DMS 273 treated with DMSO at 0.1 percent for 48 hours (cell line): ENCODE data around the gene SLC22A17.
A peak's percentile ranks its signal among the peaks of the same experiment; 100 is the strongest.
"Not testable (repeated sequence)": the region's sequence is repeated elsewhere in the genome, so short reads cannot be mapped to it uniquely, and the experiment has no call there.

Experiments
- DNase-seq: peaks from one replicate; lab custom pipeline; 2025; lab: John Stamatoyannopoulos, UW

Gene SLC22A17

DNA sequence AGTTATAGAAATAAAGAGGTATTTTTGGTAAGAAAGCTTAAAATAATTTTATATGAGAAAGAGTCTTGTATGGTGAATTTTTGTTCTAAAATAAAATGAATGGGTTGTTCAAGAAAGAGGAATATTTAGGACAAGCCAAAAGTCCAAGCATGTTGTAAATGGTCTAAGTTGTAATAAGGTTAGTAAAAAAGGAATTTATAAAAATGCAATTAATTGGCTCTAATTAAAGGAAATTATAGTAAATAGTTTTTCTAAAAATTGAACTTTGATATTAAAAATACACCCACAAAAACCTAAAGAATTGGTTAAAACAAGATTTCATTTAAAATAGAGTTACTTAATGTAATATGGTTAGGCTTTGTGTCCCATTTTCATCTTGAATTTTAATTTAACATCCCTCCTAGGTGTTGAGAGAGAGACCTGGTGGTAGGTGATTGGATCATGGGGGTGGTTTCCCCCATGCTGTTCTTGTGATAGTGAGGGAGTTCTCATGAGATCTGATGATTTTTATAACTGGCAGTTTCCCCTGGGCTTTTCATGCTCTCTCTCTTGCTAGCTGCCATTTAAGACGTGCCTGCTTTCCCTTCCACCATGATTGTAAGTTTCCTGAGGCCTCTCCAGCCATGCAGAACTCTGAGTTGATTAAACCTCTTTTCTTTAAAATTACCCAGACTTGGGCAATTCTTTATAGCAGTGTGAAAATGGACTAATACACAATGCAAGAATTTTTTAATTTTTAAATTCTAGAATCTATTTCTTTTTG is 13.0 kb downstream of the SLC22A17 start:
- DNase-seq = no peak

- DNase-seq = no peak
These were observed 17.1 kb downstream of the SLC22A17 start for GRCh38 chr14:23335623-23336022.

- DNase-seq = peak; percentile 56
These were observed 24.5 kb downstream of the SLC22A17 start for GRCh38 chr14:23327947-23328744.

DNA sequence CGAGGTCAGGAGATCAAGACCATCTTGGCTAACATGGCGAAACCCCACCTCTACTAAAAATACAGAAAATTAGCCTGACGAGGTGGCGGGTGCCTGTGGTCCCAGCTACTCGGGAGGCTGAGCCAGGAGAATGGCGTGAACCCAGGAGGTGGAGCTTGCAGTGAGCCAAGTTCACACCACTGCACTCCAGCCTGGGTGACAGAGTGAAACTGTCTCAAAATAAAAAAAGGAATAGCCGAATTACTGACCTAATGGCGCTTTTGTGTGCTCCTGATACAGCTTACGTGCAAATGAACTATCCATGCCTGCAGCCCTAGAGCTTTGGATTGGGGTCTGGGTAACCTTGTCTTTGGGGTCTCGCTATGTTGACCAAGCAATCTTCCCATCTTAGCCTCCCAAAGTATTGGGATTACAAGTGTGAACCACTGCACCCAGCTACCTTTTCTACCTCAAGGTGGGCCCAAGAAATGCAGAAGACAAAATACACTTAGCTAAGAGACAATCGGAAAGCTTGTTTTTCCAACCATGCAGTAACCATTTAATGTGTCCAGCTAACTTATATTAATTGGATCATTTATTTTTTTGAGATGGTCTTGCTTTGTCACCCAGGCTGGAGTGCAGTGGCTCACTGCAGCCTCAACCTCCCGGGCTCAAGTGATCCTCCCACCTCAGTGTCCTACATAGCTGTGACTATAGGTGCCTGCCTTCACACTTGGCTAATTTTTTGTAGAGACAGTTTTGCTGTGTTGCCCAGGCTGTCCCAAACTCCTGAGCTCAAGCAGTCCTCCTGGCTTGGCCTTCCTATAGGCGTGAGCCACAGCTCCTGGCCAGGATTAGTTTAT is 26.0 kb downstream of the SLC22A17 start:
- DNase-seq = no peak

GRCh38 chr14:23325746-23326145 is 26.9 kb downstream of the SLC22A17 start:
- DNase-seq = not testable (repeated sequence)

- DNase-seq = no peak
These were observed 27.7 kb downstream of the SLC22A17 start for GRCh38 chr14:23324993-23325392.

GRCh38 chr14:23324455-23324846 is 28.2 kb downstream of the SLC22A17 start:
- DNase-seq = no peak

DNA sequence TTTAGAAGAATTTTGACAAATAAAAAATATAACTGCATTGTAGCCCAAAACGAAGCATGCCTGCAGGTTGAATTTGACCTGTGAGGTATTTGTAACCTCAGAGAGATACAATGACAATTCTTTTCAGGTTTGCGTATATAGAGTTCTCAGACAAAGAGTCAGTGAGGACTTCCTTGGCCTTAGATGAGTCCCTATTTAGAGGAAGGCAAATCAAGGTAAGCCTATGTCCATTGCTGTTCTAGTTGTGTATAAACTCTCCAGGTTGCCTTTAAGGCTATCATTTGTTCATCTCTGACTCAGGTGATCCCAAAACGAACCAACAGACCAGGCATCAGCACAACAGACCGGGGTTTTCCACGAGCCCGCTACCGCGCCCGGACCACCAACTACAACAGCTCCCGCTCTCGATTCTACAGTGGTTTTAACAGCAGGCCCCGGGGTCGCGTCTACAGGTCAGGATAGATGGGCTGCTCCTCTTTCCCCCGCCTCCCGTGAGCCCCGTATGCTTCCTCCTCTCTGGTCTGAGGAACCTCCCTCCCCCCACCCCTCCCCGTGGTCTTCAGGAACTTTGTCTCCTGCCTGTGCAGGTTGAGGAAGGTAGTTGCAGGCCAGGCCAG is 28.7 kb downstream of the SLC22A17 start:
- no peak for DNase-seq

DNA sequence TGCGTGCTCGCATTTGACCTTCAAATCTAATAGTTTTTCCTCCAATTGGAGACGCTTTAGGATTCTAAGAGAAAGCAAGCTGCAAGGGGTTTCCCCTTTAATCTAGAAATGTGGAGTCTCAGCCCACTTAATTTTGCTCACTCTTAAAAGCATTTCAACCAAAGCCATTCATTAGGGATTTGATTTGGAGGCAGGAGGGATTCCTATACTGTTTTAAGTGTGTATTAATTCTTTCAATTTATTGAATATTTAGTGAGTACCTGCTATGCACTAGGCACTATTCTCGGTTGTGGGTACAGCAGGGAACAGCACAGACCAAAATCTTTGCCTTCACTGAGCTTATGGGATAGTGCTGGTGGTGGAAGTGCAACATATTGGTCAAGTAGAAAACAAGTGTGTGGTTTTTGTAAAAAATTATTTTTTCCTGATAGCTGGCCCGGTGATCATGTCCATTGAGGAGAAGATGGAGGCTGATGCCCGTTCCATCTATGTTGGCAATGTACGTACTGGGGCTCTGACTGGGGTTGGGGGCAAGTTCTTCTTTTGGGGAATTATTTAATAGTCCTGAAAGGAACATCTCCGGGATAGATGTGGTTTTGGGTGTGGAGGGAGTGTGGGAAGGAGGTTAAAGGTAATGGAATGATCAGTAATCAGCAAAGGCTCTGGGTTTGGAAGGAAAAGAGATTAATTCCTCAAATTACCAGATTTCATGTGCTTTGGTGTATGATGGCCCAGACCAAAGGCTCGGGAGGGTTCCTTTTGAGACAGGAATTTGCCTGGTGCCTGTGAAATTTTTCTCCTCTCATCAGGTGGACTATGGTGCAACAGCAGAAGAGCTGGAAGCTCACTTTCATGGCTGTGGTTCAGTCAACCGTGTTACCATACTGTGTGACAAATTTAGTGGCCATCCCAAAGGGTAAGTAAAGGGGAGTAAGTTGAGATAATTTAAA is 29.8 kb downstream of the SLC22A17 start:
- DNase-seq = no peak

- no peak for DNase-seq
These were observed 30.8 kb downstream of the SLC22A17 start for GRCh38 chr14:23321572-23322547.

- DNase-seq = peak; percentile 99
These were observed 31.8 kb downstream of the SLC22A17 start, which contains the start of gene PABPN1 for GRCh38 chr14:23320584-23321571. Gene PABPN1, plus strand, starts transcription at chr14:23321457. Its CDS starts 13 bp downstream, at chr14:23321470.

DNA sequence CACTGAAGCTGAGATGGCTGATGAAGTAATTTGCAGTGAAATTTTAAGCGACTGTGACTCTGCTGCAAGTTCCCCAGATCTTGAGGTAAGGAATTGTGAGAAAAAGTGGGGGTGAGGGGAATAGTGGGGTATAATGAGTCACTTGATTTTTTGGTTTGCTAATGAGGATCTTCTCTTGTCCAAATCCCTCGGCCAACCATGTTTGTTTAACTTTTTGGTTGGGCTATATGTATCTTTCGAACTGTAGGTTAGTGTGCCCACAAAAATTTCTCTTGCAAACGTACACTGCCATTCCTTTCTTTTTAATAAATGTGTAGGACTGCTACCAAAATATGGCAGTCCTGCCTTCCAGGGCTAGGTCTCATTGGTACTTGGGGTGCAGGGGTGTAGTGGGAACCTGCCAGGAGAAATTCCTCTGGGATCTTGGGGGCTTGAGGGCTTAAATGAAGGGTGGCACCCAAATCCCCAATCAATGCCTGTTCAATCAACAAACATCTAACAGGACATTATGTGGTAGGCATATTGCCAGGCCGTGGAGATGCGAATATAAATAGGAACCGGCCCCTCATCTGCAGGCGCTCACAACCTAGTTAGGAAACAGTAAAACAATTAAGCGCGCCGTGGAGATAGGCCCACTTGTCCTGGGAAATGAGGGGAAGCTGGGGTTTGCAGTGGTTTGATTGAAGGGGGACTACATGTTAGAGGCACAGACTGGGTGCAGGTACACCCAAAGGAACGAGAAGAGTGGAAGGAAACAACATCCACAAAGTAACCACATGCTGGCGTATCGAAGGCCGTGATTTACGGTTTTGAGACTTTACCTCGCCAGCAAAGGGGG is 32.7 kb downstream of the SLC22A17 start:
- DNase-seq = no peak

DNA sequence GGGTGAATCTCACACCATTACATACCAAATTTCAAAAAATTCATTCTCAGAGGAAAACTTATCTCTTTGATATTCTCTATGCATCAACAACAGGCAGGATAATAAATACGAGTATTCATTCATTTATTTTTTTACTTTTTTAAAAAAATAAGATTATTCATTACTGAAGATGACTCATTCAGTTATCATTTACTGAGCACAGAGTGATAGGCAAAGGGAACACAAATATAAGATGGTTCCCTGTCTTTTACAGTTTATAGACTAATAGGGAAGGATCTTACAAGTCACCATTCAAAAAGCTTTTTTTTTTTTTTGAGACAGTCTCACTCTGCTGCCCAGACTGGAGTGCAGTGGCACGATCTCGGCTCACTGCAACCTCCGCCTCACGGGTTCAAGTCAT is 36.4 kb downstream of the SLC22A17 start:
- DNase-seq = no peak

- DNase-seq = no peak
These were observed 42.1 kb downstream of the SLC22A17 start for GRCh38 chr14:23310546-23310945.

DNA sequence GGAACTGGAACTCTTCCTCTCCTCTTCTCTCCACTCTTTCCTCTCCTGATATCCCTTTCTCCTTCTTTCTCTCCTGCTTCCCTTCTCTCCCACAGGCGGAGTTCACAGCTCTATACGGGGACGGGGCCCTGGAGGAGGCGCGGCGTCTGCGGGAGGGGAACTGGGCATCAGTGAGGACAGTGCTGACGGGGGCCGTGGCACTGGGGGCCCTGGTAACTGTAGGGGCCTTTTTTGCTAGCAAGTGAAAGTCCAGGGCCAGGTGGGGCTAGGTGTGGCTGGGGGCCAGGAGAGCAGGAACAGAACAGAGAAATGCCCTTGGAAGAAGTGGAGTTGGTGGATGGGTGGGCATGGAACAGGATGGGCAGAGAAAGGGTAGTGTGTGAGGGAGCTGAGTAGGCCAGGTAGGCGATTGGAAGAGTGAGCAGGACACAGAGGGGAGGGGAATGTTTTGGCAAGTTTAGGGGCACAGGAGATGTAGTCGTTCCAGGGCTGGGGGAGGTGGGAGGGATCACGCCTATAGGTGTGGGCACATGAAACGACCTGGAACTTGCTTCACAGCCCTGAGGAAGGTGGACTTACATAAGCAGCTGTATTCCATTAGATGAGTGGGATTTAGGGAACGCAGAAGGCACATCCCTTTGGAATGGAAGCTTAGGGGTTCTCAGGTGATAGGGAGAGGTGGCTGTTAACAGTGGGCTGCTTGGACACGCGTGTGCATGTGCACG is 43.8 kb downstream of the SLC22A17 start:
- DNase-seq = no peak
